Pancreas (tissue), 10 donors: ENCODE results near the gene ADCY3. TPM values are rescaled to one million over a fixed set of nuclear protein-coding genes. Genes with fewer than 3 reads are reported as not detected.

Experiments
- ATAC-seq, 4 donors: fragments of 200-7000 bp; cut with Tn5 transposase; one replicate each; pipeline versions ENCODE4 v1.8.0 to v1.9.1; 2020; ENCODE audit warnings: mild to moderate bottlenecking in 4 of 4, moderate library complexity in 4 of 4
- DNase-seq, 6 donors: peaks; one replicate each; pipeline ENCODE4 v3.0.0-alpha.2; 2020
- FAIRE-seq: peaks from 2 replicates; lab custom pipeline; 2012; peaks lifted over from hg19 to GRCh38; lab: Jason Lieb, UNC
- H3K27ac ChIP-seq, 4 donors: fragments of 200-600 bp; sonication (generic); 1 replicate in 3 of 4; 2 replicates in 1 of 4; pipeline versions ENCODE4 v1.5.0 to v1.8.0; 2020
- H3K27me3 ChIP-seq, 4 donors: fragments of 200-600 bp; one replicate each; pipeline ENCODE4 v1.8.0; 2021
- H3K36me3 ChIP-seq, 3 donors: fragments of 200-600 bp; sonication (generic) in 1 of 3; one replicate each; pipeline versions ENCODE4 v1.5.0 to v1.8.0; 2020 to 2021
- H3K4me1 ChIP-seq, 3 donors: fragments of 200-600 bp; one replicate each; pipeline ENCODE4 v1.8.0; 2021
- H3K4me3 ChIP-seq, 4 donors: fragments of 200-600 bp; sonication (generic) in 2 of 4; one replicate each; pipeline versions ENCODE4 v1.5.0 to v1.8.0; 2020 to 2021
- H3K9me3 ChIP-seq, 4 donors: fragments of 200-600 bp; one replicate each; pipeline ENCODE4 v1.8.0; 2021
- WGBS, 2 donors: extraction: QIAGEN DNeasy Blood & Tissue Kit; methylation state at CpG; one replicate each; pipeline ENCODE4 v1.1.7; 2013; 5-methylcytosine and 5-hydroxymethylcytosine counted together
- intact Hi-C, 3 donors: fragments of 100-400 bp; cut with DNase I; formaldehyde crosslinking; loops; one replicate each; pipeline versions ENCODE4 v1.11.1 to v1.14.2; 2022
- polyA plus RNA-seq, 2 donors: library from polyadenylated mRNA; stranded (reverse); fragments of 200-250 nt; gene quantifications; one replicate each; pipeline ENCODE4 v1.2.3, GENCODE V29; 2013
- total RNA-seq, 6 donors: library from RNA; stranded (reverse); fragmentation: NEBNext Ultra II Directional in 4 of 6; extraction: Animal tissue kit (Norgen Biotek cat#: 25700) in 4 of 6; gene quantifications; one replicate each; pipeline versions ENCODE4 v1.2.1 to v1.2.4, GENCODE V29; 2021 to 2023
- TF ChIP-seq, protein P1 (sequence below), 4 donors: fragments of 200-600 bp; sonication (generic) in 3 of 4; IDR thresholded peaks; one replicate each; pipeline versions ENCODE4 v1.5.0 to v1.8.0; 2021; ENCODE audit warnings: antibody characterized with exemption in 4 of 4
- donor health status: healthy with polysubstance abuse.
- donor health status: DM: no; HTN: no; CAD: no; lungs with moderate emphysema.
- donor health status: DM: no; HTN: no; CAD: no.
- donor health status: control.
- donor health status: control.
- donor health status: Bipolar disorder and iron deficiency.
- donor health status: DM: yes; HTN: yes; CAD: no.
- donor health status: DM: no; HTN: no; CAD: no.
- donor health status: DM: no; HTN: no; CAD: no.
- donor health status: DM: yes; HTN: yes; CAD: no.

Gene ADCY3
- total and polyA plus RNA-seq, 8 donors = 4.7 to 29.4 (median 11.0) TPM

DNA sequence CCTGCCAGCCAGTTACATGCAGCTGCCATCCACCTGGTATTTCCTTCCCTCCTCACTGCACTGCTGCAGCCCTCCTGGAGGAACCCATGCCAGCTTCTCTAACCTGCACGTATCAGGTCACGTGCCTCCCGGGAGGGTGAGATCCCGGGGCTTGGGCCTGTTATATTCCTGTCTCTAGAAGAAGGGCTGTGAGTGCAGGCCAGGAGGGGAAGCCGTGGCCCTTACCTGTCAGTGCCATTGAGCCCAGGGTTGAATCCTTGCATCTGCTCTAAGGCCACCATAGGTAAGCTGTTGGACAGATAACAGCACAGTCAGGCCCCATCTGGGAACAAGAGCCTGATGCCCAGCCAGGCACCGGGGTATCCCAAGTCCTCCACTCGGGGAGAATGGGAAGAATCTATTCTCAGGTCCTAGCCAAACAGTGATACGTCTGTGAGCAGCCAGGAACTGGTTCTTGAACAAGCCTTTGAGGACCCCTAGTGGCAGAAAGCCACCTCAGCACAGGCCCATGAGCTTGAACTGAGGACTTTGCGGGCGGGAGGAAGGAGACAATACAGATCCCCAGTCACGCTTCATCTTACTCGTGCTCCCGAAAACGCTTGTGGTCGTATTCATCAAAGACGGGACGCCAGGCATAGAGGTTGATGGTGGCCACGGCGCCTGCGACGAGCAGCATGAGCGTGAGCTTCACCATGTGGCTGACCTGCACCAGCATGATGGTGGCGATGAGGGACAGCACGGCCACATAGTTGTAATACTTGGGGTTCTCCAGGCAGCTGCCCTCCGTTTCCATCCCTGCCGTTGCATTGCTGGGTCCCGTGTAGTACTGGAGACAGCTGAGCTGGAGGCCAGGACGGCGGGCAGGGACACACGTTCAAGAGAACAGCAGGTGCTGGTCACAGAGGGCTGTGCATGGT, 92.5 kb downstream of the ADCY3 start:
- intact Hi-C loops = loop anchor here in 1 of 3 donors (5.0 kb wide), 2 partner anchors 405 to 420 kb away; no protein-coding TSS in a partner anchor
- TF ChIP-seq, protein P1, sequence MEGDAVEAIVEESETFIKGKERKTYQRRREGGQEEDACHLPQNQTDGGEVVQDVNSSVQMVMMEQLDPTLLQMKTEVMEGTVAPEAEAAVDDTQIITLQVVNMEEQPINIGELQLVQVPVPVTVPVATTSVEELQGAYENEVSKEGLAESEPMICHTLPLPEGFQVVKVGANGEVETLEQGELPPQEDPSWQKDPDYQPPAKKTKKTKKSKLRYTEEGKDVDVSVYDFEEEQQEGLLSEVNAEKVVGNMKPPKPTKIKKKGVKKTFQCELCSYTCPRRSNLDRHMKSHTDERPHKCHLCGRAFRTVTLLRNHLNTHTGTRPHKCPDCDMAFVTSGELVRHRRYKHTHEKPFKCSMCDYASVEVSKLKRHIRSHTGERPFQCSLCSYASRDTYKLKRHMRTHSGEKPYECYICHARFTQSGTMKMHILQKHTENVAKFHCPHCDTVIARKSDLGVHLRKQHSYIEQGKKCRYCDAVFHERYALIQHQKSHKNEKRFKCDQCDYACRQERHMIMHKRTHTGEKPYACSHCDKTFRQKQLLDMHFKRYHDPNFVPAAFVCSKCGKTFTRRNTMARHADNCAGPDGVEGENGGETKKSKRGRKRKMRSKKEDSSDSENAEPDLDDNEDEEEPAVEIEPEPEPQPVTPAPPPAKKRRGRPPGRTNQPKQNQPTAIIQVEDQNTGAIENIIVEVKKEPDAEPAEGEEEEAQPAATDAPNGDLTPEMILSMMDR (IDR thresholded peaks at IDR 0.05) = peak; percentile 74 to 86 (median 80)
- H3K27ac ChIP-seq = no peak overlapping the region
- no peaks in the 10 kb centered on the region for H3K36me3 ChIP-seq
- no peaks in the 10 kb centered on the region for H3K27me3 ChIP-seq
- H3K4me3 ChIP-seq = no peak overlapping the region
- WGBS, 2 donors = 16 to 19% methylated on average over 30 of the region's 30 CpGs
- no peaks in the 10 kb centered on the region for H3K9me3 ChIP-seq
- FAIRE-seq = no peak
- peak in 5 of 6 donors; percentile 70 to 84 (median 77) for DNase-seq
- ATAC-seq = peak; percentile 87 to 96 (median 94)
- H3K4me1 ChIP-seq = no peaks in the 10 kb centered on the region

DNA sequence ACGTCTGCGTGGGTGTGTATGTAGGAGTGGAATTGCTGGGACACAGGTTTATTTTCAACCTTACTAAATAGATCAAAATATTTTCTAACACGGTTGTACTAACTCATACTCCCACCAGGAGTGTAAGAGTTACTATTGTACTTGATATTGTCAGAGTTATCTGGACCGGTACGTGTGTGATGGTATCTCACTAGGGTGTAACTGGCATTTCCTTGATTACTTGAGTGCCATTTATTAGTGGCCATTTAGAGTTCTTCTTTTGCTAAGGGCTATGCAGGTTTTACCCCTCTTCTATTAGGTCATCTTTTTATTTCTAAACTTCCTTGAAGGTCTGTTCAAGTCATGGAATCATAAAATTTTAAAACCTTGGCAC, 93.3 kb downstream of the ADCY3 start:
- TF ChIP-seq, protein P1 (IDR thresholded peaks at IDR 0.05) = no peak
- WGBS, 2 donors = 60% methylated on average over 5 of the region's 5 CpGs
- no peak overlapping the region for H3K4me3 ChIP-seq
- ATAC-seq (no peak), FAIRE-seq (no peak), DNase-seq (no peak)
- no peak overlapping the region for H3K27ac ChIP-seq
- no peaks in the 10 kb centered on the region for H3K36me3 ChIP-seq
- H3K27me3 ChIP-seq = no peaks in the 10 kb centered on the region
- H3K4me1 ChIP-seq = no peaks in the 10 kb centered on the region
- no peaks in the 10 kb centered on the region for H3K9me3 ChIP-seq
- intact Hi-C loops = loop anchor here in 1 of 3 donors (5.0 kb wide), 2 partner anchors 404 to 419 kb away; no protein-coding TSS in a partner anchor

DNA sequence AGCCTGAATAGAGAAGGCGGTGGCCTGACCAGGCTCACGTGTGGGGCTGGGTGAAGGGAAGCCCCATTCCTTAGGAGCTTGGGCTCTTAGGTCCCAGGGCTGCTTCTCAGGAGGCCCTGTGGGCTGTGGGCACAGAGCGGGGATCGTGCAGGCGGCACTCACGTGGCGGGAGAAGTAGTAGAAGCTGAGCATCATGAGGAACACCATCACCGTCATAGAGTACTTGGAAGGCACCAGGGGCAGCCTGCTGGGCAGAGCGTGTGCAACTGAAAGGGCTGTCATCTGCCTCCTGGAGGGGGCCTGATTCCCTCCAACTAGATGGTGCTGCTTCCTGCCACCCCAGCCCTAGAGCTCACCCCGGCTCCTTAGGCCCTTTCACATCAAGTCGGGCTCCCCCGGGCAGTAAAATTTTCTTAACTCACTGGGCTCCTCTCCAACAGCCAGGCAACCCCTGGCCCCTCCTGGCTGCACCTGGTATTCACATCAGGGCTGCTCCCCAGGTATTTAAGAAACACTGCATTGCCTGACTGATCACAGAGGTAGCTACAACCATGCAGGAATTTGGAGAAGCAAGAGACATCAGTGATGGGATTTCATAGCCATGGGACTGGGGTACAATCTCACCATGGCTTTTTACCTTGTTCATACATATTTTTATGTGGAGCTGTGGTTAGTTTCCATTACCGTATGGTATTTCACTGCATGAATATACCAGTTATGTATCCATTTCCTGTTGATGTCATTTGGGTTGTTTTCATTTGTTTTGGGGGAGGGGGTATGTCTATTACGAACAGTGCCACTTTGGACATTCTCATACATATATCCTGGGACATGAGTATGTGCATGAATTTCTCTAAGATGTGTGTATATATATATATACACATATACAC, 93.9 kb downstream of the ADCY3 start:
- no peak for ATAC-seq
- intact Hi-C loops = loop anchor here in 1 of 3 donors (5.0 kb wide), 2 partner anchors 404 to 419 kb away; no protein-coding TSS in a partner anchor

DNA sequence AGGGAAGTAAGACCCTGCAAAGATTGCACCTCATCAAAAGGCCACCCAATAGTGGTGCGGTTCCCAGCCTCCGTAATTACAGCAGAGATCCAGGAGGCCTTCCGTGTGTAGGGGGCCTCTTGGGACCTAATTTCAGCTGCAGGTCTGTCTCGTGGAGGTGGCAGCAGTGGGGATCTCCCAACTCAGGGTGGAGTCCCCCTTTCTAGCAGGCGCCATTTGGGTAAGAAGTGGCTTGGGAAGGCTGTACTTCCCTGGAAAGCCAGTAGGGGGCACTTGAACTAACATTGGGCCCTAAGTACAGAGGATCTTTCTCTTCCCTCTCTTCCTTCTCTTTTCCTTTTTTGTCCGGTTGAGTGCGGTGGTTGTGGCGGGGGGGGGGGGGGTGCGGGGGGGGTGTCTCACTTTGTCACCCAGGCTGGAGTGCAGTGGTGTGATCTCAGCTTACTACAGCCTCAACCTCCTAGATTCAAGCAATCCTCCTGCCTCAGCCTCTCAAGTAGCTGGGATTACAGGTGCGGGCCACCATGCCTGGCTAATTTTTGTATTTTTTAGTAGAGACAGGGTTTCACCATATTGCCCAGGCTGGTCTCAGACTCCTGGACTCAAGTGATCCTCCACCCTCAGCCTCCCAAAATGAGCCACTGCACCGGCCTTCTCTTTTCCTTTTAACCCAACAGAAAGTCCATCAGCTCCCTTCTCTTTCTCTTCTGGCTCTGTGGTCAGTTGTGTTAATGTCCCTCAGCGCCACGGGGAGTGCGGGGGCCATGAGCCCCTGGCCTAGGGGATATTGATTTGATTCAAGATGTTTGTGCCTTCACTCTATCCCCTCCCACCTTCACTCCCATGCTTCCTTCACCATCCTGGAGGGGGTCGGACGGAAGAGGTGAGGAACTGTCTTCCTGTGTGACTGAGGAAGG, 94.8 kb downstream of the ADCY3 start:
- Histone ChIP-seq H3K27ac (no peak overlapping the region), H3K9me3 (no peaks in the 10 kb centered on the region), H3K4me1 (no peaks in the 10 kb centered on the region), H3K36me3 (no peaks in the 10 kb centered on the region), H3K4me3 (no peak overlapping the region), H3K27me3 (no peaks in the 10 kb centered on the region)
- intact Hi-C loops = loop anchor here in 2 of 3 donors (5.0 kb wide), 2 partner anchors 403 to 418 kb away; no protein-coding TSS in a partner anchor
- WGBS, 2 donors = 86 to 93% methylated on average over 15 to 16 of the region's 16 CpGs
- ATAC-seq (no peak), DNase-seq (no peak), FAIRE-seq (no peak)
- TF ChIP-seq, protein P1 (IDR thresholded peaks at IDR 0.05) = peak in 3 of 4 donors; percentile 11 to 28 (median 23)

More for the DNA sequence above, 93.9 kb downstream of the ADCY3 start:
- no peaks in the 10 kb centered on the region for H3K4me1 ChIP-seq
- no peak for DNase-seq
- H3K36me3 ChIP-seq = no peaks in the 10 kb centered on the region
- WGBS, 2 donors = 88 to 93% methylated on average over 14 of the region's 14 CpGs
- no peak overlapping the region for H3K27ac ChIP-seq
- no peaks in the 10 kb centered on the region for H3K27me3 ChIP-seq
- TF ChIP-seq, protein P1 (IDR thresholded peaks at IDR 0.05) = no peak
- H3K4me3 ChIP-seq = no peak overlapping the region
- no peaks in the 10 kb centered on the region for H3K9me3 ChIP-seq
- FAIRE-seq = no peak
